GM21447 (cell line): Measurements from ENCODE around the gene XPO1.
"Not testable (repeated sequence)": the region's sequence is repeated elsewhere in the genome, so short reads cannot be mapped to it uniquely, and the experiment has no call there.

Experiments used
- ATAC-seq: cut with Tn5 transposase; IDR thresholded peaks from one replicate; pipeline ENCODE4 v1.9.1; 2021; ENCODE audit not compliant: unreplicated experiment

The XPO1 gene

GRCh38 chr2:61470122-61470951, 67.8 kb downstream of the XPO1 start:
- peak; percentile 22 for ATAC-seq

- no peak for ATAC-seq
These were observed 68.6 kb downstream of the XPO1 start for GRCh38 chr2:61469424-61470121.

GRCh38 chr2:61468231-61468630, 69.9 kb downstream of the XPO1 start:
- ATAC-seq, result not testable (repeated sequence)

GRCh38 chr2:61465045-61465444, 73.1 kb downstream of the XPO1 start:
- no peak for ATAC-seq

DNA sequence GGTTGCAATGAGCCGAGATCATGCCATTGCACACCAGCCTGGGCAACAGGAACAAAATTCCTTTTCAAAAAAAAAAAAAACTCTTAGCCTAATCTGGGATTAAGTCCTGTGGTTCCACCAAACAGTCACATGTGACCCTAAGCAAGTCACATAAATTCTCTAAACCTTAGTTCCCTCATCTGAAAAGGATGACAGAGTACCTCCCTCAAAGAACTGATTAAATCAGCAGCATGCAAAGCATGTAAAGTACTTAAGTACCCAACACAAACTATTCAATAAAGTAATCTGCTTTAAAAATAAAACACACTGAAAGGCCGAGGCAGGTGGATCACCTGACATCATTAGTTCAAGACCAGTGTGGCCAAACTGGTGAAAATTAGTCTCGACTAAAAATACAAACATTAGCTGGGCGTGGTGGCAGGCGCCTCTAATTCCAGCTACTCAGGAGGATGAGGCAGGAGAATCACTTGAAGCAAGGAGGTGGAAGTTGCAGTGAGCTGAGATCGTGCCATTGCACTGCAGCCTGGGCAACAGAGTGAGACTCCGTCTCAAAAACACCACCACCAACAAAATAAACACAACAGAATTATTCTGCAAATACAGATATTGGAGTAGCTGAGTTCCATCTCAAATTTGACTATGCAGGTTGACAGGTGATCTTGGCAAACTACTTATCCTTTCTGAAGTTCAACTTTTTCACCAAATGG, 74.2 kb downstream of the XPO1 start:
- ATAC-seq, result no peak

DNA sequence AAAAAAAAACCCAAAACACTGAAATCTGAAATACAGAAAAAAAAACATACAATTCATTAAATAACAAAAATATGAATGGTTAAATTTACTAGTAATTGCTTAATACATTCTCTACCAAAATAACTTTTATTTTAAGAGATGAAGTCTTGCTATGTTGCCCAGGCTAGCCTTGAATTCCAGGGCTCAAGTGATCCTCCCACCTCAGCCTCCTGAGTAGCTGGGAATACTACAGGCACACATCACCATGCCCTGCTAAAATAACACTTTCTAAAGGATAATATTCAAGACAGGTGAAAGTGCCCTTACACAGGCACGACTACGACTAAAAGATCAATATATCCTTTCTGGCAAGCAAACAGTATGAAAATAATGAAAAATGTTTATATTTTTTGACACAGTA, 76.8 kb downstream of the XPO1 start:
- no peak for ATAC-seq

GRCh38 chr2:61460163-61460562, 78.0 kb downstream of the XPO1 start:
- no peak for ATAC-seq

DNA sequence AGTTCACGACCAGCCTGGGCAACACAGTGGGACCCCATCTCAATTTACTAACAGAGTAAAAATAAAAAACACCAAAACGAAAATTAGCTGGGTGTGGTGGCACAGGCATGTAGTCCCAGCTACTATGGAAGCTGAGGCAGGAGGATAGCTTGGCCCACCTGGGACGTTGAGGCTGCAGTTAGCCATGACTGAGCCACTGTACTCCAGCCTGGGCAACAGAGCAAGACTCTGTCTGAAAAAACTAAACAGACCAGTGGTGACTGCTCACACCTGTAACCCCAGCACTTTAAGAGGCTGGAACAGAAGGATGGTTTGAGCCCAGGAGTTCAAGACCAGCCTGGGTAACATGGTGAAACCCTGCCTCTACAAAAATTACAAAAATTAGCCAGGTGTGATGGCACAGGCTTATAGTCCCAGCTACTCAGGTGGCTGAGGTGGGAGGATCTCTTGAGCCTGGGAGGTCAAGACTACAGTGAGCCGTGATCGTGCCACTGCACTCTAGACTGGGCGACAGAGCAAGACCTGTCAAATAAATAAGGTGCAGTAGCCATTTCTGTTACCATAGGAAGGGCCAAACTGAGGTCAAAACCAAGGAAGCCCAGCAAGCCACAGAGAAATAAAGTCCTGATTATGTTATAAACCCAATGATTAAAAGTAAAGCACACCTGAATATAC, 81.3 kb downstream of the XPO1 start:
- no peak for ATAC-seq

GRCh38 chr2:61456070-61456745, 81.9 kb downstream of the XPO1 start:
- no peak for ATAC-seq

DNA sequence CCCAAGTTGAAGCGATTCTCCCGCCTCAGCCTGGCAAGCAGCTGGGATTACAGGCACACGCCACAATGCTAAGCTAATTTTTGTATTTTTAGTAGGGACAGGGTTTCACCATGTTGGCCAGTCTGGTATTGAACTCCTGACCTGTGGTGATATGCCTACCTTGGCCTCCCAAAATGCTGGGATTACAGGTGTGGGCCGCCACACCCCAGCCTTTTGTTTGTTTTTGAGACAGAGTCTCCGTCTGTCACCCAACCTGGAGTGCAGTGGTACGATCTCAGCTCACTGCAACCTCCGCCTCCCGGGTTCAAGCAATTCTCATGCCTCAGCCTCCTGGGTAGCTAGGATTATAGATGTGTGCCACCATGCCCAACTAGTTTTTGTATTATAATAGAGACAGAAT, 83.2 kb downstream of the XPO1 start:
- not testable (repeated sequence) for ATAC-seq

DNA sequence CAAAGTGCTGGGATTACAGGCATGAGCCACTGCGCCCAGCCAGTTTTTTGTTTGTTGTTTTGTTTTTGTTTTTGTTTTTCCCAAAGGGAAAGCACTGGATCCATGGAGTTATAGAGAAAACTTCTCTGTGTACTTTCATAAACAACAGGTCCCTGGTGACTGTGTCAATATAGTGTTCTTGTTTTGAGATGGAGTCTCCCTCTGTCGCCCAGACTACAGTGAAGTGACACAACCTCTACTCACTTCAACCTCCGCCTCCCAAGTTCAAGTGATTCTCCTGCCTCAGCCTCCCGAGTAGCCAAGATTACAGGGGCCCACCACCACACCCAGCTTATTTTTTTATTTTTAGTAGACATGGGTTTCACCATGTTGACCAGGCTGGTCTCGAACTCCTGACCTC, 83.8 kb downstream of the XPO1 start:
- no peak for ATAC-seq

DNA sequence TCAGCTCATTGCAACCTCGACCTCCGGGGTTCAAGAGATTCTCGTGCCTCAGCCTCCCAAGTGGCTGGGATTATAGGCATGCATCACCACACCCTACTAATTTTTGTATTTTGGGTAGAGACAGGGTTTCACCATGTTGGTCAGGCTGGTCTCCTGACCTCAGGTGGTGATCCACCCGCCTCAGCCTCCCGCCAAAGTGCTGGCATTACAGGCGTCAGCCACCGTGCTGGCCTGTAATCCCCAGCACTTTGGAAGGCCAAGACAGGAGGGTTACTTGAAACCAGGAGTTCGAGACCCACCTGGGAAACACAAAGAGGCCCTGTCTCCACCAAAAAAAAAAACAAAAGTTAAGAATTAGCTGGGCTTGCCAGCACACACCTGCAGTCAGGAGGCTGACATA, 85.8 kb downstream of the XPO1 start:
- no peak for ATAC-seq

DNA sequence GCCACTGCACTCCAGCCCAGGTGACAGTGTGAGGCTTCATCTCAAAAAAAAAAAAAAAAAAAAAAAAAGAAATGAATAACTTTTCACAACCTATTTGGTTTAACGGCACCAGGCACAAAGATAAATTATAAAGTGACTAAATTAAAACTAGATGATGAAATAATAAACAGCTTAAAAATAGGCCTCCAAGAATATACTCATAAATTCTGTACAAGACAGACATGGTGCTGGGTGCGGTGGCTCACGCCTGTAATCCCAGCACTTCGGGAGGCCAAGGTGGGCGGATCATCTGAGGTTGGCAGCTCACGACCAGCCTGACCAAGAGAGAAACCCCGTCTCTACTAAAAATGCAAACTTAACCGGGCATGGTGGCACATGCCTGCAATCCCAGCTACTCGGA, 87.0 kb downstream of the XPO1 start:
- no peak for ATAC-seq

- ATAC-seq, result no peak
These were observed 88.0 kb downstream of the XPO1 start for GRCh38 chr2:61450144-61450543.

DNA sequence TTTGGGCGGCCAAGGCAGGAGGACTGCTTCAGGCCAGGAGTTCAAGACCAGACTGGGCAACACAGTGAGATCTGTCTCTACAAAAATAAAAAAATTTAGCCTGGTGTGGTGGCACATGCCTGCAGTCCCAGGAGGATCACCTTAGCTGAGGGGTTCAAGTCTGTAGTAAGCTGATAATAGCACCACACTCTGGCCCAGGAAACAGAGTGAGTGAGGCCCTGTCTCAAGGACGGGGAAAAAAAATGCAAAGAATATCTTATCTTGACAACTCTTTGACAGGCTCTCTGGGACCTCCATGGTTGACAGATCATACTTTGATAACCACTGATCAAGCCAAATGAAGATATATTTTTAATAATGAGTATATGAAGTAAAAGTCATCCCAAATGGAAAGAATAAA, 89.9 kb downstream of the XPO1 start:
- ATAC-seq, result no peak

GRCh38 chr2:61446971-61447370, 91.2 kb downstream of the XPO1 start:
- ATAC-seq, result not testable (repeated sequence)

- ATAC-seq, result peak; percentile 86
These were observed 94.7 kb downstream of the XPO1 start for GRCh38 chr2:61443342-61444041.

GRCh38 chr2:61439241-61440002, 98.7 kb downstream of the XPO1 start:
- no peak for ATAC-seq

DNA sequence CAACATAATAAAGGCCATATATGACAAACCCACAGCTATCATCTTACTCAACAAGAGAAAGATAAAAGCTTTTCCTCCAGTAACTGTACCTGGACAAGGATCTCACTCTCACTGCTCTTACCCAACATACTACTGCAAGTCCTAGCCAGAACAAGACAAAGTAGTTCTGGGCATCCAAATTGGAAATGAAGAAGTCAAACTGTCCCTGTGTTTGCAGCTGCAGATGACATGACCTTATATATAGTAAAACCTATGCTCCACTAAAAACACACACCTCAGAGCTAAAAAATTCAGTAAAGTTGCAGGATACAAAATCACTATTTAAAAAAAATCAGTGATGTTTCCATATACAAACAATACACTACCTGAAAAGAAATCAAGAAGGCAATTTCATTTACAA, 99.5 kb downstream of the XPO1 start:
- no peak for ATAC-seq
